Endothelial cell of hepatic sinusoid (primary cell): ENCODE data around the gene EML1.

ENCODE experiments used
- in situ Hi-C: cut with HindIII; loops from 2 replicates; pipeline ENCODE4 v1.10.0; 2017; ENCODE audit warnings: low sequenced_read_pairs

Gene EML1

GRCh38 chr14:99793213-99794150 is at the start of gene EML1:
EML1 (plus strand) TSS chr14:99793413; CDS start chr14:99793477, 64 bp downstream.
- in situ Hi-C loops: loop anchor here (10.0 kb wide), 1 partner anchor 69 kb away; no protein-coding TSS in a partner anchor

GRCh38 chr14:99744199-99744872 is 48.9 kb upstream of the EML1 start:
- in situ Hi-C loops: no loop called here

- in situ Hi-C loops: no loop called here
Measured at GRCh38 chr14:99744873-99745224, 48.4 kb upstream of the EML1 start.

- in situ Hi-C loops: no loop called here
Measured at GRCh38 chr14:99745307-99745951, 47.8 kb upstream of the EML1 start.

GRCh38 chr14:99747167-99747566 is 46.0 kb upstream of the EML1 start:
- in situ Hi-C loops: no loop called here

GRCh38 chr14:99747582-99748330 is 45.5 kb upstream of the EML1 start:
- in situ Hi-C loops: no loop called here

- in situ Hi-C loops: no loop called here
Measured at GRCh38 chr14:99748529-99748928, 44.7 kb upstream of the EML1 start.

- in situ Hi-C loops: no loop called here
Measured at GRCh38 chr14:99749142-99749541, 44.1 kb upstream of the EML1 start.

GRCh38 chr14:99749763-99750715 is 43.2 kb upstream of the EML1 start:
- in situ Hi-C loops: no loop called here

- in situ Hi-C loops: no loop called here
Measured at GRCh38 chr14:99750746-99751450, 42.3 kb upstream of the EML1 start.

GRCh38 chr14:99751539-99752485 is 41.4 kb upstream of the EML1 start:
- in situ Hi-C loops: no loop called here

GRCh38 chr14:99752486-99753121 is 40.6 kb upstream of the EML1 start:
- in situ Hi-C loops: no loop called here

- in situ Hi-C loops: no loop called here
Measured at GRCh38 chr14:99753225-99754140, 39.7 kb upstream of the EML1 start.

GRCh38 chr14:99754141-99755067 is 38.8 kb upstream of the EML1 start:
- in situ Hi-C loops: no loop called here

- in situ Hi-C loops: no loop called here
Measured at GRCh38 chr14:99755068-99755405, 38.2 kb upstream of the EML1 start.
